GM12874 (cell line): ENCODE results near the gene ZSWIM1.

Experiments
- TF ChIP-seq, protein P1 (sequence below): IDR thresholded peaks from 2 replicates; pipeline ENCODE4 v1.5.1; 2011; ENCODE audit warnings: low read depth, mild to moderate bottlenecking, control low read depth, low read length, moderate library complexity; ENCODE audit not compliant: insufficient read depth

ZSWIM1 gene

DNA sequence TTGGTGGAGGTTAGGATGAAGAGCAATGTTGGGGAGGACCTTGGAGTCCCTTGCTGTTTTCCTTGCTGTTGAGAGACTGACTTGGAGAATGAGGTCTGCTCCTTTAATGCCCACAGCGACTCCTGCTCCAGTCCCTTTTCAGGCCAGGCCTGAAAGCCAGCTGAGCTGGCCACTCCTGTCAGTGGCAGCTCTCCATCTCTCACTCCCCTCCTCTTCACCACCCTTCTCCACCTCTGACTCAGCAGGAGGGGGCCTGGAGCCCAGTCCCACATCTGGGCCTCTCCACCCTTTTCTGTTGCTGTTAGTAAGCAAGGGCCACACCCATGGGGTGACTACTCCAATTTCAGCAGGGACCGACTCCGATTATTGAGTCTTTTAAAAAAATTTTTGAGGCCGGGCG lies 45.2 kb upstream of the ZSWIM1 start:
- TF ChIP-seq, protein P1, sequence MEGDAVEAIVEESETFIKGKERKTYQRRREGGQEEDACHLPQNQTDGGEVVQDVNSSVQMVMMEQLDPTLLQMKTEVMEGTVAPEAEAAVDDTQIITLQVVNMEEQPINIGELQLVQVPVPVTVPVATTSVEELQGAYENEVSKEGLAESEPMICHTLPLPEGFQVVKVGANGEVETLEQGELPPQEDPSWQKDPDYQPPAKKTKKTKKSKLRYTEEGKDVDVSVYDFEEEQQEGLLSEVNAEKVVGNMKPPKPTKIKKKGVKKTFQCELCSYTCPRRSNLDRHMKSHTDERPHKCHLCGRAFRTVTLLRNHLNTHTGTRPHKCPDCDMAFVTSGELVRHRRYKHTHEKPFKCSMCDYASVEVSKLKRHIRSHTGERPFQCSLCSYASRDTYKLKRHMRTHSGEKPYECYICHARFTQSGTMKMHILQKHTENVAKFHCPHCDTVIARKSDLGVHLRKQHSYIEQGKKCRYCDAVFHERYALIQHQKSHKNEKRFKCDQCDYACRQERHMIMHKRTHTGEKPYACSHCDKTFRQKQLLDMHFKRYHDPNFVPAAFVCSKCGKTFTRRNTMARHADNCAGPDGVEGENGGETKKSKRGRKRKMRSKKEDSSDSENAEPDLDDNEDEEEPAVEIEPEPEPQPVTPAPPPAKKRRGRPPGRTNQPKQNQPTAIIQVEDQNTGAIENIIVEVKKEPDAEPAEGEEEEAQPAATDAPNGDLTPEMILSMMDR: no peak

DNA sequence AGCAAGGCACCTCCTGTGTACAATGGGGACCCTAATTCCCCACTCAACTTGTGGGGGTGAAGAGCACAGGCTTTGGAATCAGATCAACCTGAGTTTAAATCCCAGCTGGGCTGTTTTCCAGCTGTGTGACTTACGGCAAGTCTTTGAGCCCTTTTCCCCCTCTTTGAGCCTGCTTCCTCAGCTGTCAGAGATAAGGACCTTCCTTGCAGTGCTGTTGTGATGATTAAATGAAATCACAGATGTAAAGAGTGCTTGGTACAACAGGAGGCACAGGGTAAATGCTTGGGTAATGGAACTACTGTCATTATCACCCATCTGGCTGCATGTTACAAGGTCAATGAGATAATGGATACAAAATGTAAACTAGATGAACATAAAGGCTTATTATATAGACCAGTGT lies 44.2 kb upstream of the ZSWIM1 start:
- TF ChIP-seq, protein P1: no peak

DNA sequence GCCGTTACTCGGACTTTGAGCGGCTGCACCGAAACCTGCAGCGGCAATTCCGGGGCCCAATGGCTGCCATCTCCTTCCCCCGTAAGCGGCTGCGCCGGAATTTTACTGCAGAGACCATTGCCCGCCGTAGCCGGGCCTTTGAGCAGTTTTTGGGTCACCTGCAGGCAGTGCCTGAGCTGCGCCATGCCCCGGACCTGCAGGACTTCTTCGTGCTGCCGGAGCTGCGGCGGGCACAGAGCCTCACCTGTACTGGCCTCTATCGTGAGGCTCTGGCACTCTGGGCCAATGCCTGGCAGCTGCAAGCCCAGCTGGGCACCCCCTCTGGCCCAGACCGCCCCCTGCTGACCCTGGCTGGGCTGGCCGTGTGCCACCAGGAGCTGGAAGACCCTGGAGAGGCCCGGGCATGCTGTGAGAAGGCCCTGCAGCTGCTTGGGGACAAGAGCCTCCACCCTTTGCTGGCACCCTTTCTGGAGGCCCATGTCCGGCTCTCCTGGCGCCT lies 40.3 kb upstream of the ZSWIM1 start:
- TF ChIP-seq, protein P1: no peak

DNA sequence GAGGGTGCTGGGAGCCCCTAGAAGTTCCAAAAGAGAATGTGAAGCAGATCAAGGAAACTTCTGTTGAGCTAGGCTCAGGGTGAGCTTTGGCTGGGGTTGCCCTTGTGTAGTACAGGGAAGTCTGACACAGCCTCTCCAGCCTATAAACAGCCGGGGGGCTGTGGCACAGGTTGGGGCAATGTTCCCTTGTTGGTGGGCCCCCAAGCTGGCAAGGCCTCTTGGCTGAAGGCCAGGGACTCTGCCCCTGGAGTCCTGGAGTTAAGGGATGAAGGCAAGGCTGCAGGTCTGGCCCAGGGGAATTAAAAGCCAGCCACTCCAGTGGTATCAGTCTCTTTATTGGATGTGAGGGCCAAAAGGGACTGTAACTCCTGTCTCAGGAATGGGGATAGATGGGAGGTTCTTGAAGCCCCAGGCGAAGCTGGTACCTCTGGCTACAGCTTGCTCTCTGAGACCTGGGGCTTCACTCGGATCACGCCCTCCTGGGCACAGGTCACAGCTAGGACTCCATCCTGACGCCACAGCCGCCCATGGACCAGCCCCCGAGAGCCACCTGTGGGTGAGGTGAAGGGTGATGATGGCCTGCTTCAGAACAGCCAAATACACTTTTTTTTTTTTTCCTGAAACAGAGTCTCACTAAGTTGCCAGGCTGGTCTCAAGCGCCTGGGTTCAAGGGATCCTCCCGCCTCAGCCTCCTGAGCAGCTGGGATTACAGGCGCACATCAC lies 39.5 kb upstream of the ZSWIM1 start:
- TF ChIP-seq, protein P1: no peak

DNA sequence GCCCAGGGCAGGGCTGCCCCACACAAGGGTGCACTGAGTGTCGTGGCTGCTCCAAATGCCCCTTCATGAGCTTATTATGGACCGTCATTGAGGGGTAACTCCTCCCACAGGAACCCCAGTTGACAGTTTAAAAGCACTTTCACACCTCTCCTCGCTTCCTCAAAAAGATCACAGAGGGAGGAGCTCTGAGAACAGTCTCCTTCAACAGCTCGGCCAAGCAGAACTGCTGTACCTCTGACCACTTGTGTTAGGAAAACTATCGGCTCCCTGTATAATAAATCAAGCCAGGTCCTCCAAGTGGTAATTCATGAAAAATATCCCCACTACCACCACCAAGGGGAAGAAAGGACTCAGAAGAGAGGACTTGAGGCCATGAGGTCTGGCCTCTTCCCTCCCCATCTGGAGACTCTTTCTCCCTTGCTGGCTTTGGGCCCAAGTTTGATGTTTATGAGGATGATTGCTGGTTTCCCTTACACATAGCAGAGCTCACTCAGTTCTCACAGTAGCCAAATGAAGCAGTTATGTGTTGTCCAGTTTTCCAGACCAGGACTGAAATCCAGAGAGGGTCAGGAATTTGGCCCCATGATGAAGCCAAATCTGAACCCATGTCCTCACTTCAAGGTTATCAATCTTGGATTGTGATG lies 38.7 kb upstream of the ZSWIM1 start:
- TF ChIP-seq, protein P1: no peak

DNA sequence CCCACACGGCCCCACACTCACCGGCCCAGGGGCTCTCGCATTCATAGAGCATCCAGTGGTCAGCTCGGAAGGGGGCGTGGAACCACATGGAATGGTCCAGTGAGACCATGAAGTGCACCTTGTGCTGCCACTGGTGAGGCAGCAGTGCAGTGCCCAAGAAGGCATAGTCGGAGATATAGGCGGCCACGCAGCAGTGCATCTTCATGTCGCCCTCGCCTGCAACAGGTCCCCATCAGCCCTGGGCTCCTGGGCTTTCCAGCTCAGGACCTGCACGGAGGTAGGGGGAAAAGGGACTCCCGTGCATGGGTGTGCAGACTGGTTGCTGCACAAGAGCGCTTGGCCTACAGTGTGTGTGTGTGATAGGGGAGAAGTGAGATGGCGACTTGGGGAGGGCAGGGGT lies 37.5 kb upstream of the ZSWIM1 start:
- TF ChIP-seq, protein P1: no peak

DNA sequence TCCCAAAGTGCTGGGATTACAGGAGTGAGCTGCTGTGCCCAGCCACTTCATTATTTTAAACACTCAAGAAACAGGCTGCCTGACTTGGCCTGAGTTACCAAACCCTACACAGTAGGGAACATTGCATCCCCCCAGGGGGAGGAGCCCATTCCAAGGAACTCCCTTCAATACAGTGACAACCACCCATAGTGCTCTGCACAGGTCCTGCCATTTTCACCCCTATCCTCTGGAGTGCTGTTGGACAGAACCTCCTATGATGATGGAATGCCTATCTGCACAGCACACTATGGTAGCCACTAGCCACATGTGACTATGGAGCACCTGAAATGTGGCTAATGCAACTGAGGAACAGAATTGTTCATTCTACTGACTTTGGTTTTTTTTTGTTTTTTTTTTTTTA lies 35.6 kb upstream of the ZSWIM1 start:
- TF ChIP-seq, protein P1: no peak
